Smooth muscle cell (in vitro differentiated cells): ENCODE measurements around the gene GRPEL1. TPM values are rescaled to one million over a fixed set of nuclear protein-coding genes. Genes with fewer than 3 reads are reported as not detected.

Experiments
- DNase-seq: peaks from one replicate; lab custom pipeline; 2025; ENCODE audit not compliant: unreplicated experiment; lab: John Stamatoyannopoulos, UW
- H2AFZ ChIP-seq: fragments of 200-600 bp; sonication (generic); 2 replicates; pipeline ENCODE4 v1.6.0; 2016; ENCODE audit warnings: antibody characterized with exemption, low read depth, mild to moderate bottlenecking
- H3F3A ChIP-seq: fragments of 200-600 bp; sonication (generic); 2 replicates; pipeline ENCODE4 v1.6.0; 2017; ENCODE audit warnings: antibody characterized with exemption, low read depth
- H3K27ac ChIP-seq: fragments of 200-600 bp; sonication (generic); 2 replicates; pipeline ENCODE4 v1.5.1; 2016; ENCODE audit warnings: low read depth, mild to moderate bottlenecking
- H3K27me3 ChIP-seq: fragments of 200-600 bp; sonication (generic); 2 replicates; pipeline ENCODE4 v1.6.1; 2016; ENCODE audit warnings: low read depth, mild to moderate bottlenecking
- H3K36me3 ChIP-seq: fragments of 200-600 bp; sonication (generic); 2 replicates; pipeline ENCODE4 v1.5.1; 2016; ENCODE audit warnings: low read depth
- H3K4me1 ChIP-seq: fragments of 200-600 bp; sonication (generic); 2 replicates; pipeline ENCODE4 v1.5.1; 2016; ENCODE audit warnings: low read depth
- H3K4me2 ChIP-seq: fragments of 200-600 bp; sonication (generic); 2 replicates; pipeline ENCODE4 v1.6.0; 2016; ENCODE audit warnings: mild to moderate bottlenecking
- H3K4me3 ChIP-seq: fragments of 200-600 bp; sonication (generic); 2 replicates; pipeline ENCODE4 v1.5.1; 2016; ENCODE audit warnings: mild to moderate bottlenecking
- H3K79me2 ChIP-seq: fragments of 200-600 bp; sonication (generic); 2 replicates; pipeline ENCODE4 v1.6.0; 2016; ENCODE audit warnings: low read depth, mild to moderate bottlenecking
- H3K9ac ChIP-seq: fragments of 200-600 bp; sonication (generic); 2 replicates; pipeline ENCODE4 v1.6.0; 2016; ENCODE audit warnings: low read depth
- H3K9me3 ChIP-seq: fragments of 200-600 bp; sonication (generic); replicated peaks from 2 replicates; pipeline ENCODE4 v1.5.1; 2016; ENCODE audit warnings: low read depth
- H4K20me1 ChIP-seq: fragments of 200-600 bp; sonication (generic); 2 replicates; pipeline ENCODE4 v1.6.0; 2016; ENCODE audit warnings: low read depth
- WGBS: methylation state at CpG from one replicate; pipeline ENCODE4 v1.1.7; 2016; ENCODE audit warnings: low lambda C conversion rate; 5-methylcytosine and 5-hydroxymethylcytosine counted together
- polyA plus RNA-seq: library from polyadenylated mRNA; unstranded; fragments of >200 nt; fragmentation: Nextera tagmentation; extraction: Ambion mirVana; gene quantifications from 2 replicates; pipeline ENCODE4 v1.2.1, GENCODE V29; 2016
- total RNA-seq: library from RNA; depleted of rRNA; stranded (reverse); fragments of >200 nt; gene quantifications from 2 replicates; pipeline ENCODE4 v1.2.3, GENCODE V29; 2014
- TF ChIP-seq, protein P1 (sequence below): fragments of 200-600 bp; sonication (generic); IDR thresholded peaks from 2 replicates; pipeline ENCODE4 v1.5.1; 2017; ENCODE audit warnings: borderline replicate concordance, mild to moderate bottlenecking, antibody characterized with exemption; ENCODE audit not compliant: insufficient read depth, poor library complexity, severe bottlenecking

GRPEL1 gene
- total and polyA plus RNA-seq, 2 experiments from 2014 or later: 18.6 to 40.6 TPM

DNA sequence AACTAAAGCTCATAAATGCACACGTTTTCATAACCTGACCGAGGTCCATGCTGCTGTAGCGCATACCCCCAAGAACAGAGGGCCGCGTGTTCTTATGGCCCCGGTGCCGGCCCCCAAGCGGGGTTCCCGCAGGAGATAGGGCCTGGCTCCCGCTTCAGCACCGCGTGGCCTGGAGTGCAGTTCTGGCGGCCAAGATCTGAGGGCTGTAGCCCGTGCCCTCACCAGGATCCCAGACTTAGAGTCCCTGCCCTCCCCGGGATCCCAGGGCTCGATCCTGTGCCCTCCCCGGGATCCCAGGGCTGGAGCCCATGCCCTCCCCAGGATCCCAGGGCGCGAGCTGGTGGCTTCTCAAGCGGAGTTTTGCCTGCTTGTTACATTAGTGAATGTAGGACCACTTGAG lies 1.0 kb upstream of the GRPEL1 start:
- TF ChIP-seq, protein P1, sequence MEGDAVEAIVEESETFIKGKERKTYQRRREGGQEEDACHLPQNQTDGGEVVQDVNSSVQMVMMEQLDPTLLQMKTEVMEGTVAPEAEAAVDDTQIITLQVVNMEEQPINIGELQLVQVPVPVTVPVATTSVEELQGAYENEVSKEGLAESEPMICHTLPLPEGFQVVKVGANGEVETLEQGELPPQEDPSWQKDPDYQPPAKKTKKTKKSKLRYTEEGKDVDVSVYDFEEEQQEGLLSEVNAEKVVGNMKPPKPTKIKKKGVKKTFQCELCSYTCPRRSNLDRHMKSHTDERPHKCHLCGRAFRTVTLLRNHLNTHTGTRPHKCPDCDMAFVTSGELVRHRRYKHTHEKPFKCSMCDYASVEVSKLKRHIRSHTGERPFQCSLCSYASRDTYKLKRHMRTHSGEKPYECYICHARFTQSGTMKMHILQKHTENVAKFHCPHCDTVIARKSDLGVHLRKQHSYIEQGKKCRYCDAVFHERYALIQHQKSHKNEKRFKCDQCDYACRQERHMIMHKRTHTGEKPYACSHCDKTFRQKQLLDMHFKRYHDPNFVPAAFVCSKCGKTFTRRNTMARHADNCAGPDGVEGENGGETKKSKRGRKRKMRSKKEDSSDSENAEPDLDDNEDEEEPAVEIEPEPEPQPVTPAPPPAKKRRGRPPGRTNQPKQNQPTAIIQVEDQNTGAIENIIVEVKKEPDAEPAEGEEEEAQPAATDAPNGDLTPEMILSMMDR: no peak

DNA sequence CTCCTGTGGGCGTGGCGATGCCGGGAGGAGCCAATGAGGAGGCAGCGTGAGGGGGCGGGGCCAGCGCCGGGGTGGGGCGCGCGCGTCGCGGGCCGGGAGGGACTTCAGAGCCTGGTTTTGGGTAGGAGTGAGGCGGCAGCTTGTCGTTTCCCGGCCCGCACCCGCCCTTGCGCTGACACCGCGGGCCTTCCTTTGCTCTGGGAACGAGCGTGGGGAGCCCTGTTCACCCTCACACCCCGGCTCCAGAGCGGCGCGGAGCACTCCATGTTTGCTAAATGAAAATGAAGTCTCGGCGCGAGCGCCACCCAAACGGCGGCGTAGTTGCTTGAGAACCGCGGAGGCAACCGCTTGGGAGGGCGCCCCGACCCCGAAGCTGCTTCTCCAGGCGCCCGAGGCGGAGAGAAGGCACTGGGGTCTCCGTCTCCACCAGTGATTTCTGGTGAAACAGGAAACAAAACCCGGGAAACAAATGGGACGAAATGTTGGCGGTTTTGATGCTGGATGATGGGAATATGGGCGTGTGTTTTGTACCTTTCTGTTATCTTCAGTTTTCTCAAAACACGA lies 497 bp upstream of the GRPEL1 start:
- Histone ChIP-seq H3K36me3 (peaks cover 6% of the 10 kb centered on the region), H3K27me3 (no peaks in the 10 kb centered on the region), H3K9me3 (no peaks in the 10 kb centered on the region), H3K79me2 (peaks cover 34% of the 10 kb centered on the region), H3K9ac (peak overlapping the region; percentile 38), H3K4me3 (peak overlapping the region; percentile 76), H3F3A (no peaks in the 10 kb centered on the region), H3K27ac (peak overlapping the region; percentile 28), H3K4me2 (peak overlapping the region; percentile 91), H4K20me1 (peaks cover 32% of the 10 kb centered on the region), H3K4me1 (peaks cover 17% of the 10 kb centered on the region), H2AFZ (peak overlapping the region; percentile 92)
- TF ChIP-seq, protein P1: no peak
- WGBS: under 1% methylated on average over 41 of the region's 50 CpGs
- DNase-seq: no peak

More for the DNA sequence above, 1.0 kb upstream of the GRPEL1 start:
- peak overlapping the region; percentile 76 for H3K4me3 ChIP-seq
- no peaks in the 10 kb centered on the region for H3K9me3 ChIP-seq
- H3K27ac ChIP-seq: peak overlapping the region; percentile 28
- H3K4me1 ChIP-seq: peaks cover 17% of the 10 kb centered on the region
- H4K20me1 ChIP-seq: peaks cover 26% of the 10 kb centered on the region
- no peaks in the 10 kb centered on the region for H3K27me3 ChIP-seq
- DNase-seq: no peak
- H3K36me3 ChIP-seq: peaks cover 1% of the 10 kb centered on the region
- 12% methylated on average over 20 of the region's 20 CpGs for WGBS
- H3K4me2 ChIP-seq: peak overlapping the region; percentile 91
- peak overlapping the region; percentile 92 for H2AFZ ChIP-seq
- peaks cover 34% of the 10 kb centered on the region for H3K79me2 ChIP-seq
- H3K9ac ChIP-seq: peak overlapping the region; percentile 38
- H3F3A ChIP-seq: no peaks in the 10 kb centered on the region

DNA sequence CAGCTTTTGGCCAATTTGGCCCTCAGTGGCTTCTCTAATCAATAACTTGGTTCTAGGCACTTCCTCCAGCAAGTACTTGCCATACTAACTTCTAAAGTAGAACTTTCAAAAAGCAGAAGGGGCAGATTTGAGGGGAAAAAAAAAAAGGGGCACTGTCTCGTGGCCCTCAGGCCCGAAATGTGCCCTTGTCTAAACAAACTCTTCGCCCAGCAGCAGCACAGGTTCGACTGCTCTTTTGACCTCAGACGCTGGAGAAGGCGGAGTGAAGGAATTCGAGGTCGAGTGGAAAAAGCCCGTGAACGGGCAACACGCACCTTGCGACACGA lies 775 bp downstream of the GRPEL1 start:
- H3K79me2 ChIP-seq: peaks cover 34% of the 10 kb centered on the region
- peak overlapping the region; percentile 81 for H3K9ac ChIP-seq
- no peaks in the 10 kb centered on the region for H3K27me3 ChIP-seq
- peak overlapping the region; percentile 64 for H2AFZ ChIP-seq
- DNase-seq: no peak
- peak overlapping the region; percentile 94 for H3K4me2 ChIP-seq
- H3F3A ChIP-seq: no peaks in the 10 kb centered on the region
- H4K20me1 ChIP-seq: peaks cover 34% of the 10 kb centered on the region
- peak overlapping the region; percentile 76 for H3K4me3 ChIP-seq
- H3K36me3 ChIP-seq: peaks cover 7% of the 10 kb centered on the region
- TF ChIP-seq, protein P1: no peak
- H3K27ac ChIP-seq: peak overlapping the region; percentile 72
- peaks cover 17% of the 10 kb centered on the region for H3K4me1 ChIP-seq
- H3K9me3 ChIP-seq: no peaks in the 10 kb centered on the region
- 4% methylated on average over 13 of the region's 13 CpGs for WGBS

DNA sequence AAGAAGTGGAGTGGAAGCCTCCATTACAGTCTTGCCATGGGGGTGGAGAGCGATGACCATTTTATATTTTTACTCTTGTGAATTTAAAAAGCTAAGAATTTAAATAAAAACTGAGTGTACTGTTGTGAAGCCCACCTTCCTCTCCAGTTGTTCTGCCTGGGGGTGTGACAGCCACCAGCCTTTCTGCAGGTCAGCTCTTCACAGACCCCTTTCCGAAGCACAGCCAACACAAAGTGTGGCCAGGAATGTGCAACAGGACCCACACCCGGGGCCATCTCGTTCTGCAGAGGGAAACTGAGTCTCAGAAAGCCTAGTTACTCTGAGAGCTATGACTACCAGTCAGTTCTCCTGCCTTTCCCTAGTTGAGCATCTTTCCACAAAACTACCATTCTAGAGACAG lies 1.4 kb downstream of the GRPEL1 start:
- H3K9me3 ChIP-seq: no peaks in the 10 kb centered on the region
- H3K27ac ChIP-seq: no peak overlapping the region
- H3K79me2 ChIP-seq: peaks cover 34% of the 10 kb centered on the region
- no peaks in the 10 kb centered on the region for H3F3A ChIP-seq
- H3K9ac ChIP-seq: no peak overlapping the region
- WGBS: 99% methylated on average over 4 of the region's 4 CpGs
- peaks cover 7% of the 10 kb centered on the region for H3K36me3 ChIP-seq
- peaks cover 17% of the 10 kb centered on the region for H3K4me1 ChIP-seq
- peak overlapping the region; percentile 76 for H3K4me3 ChIP-seq
- no peaks in the 10 kb centered on the region for H3K27me3 ChIP-seq
- H3K4me2 ChIP-seq: peak overlapping the region; percentile 94
- no peak overlapping the region for H2AFZ ChIP-seq
- peaks cover 37% of the 10 kb centered on the region for H4K20me1 ChIP-seq
- DNase-seq: no peak
- TF ChIP-seq, protein P1: no peak
